Mesenchymal stem cell (in vitro differentiated cells and primary cell): ENCODE results near the gene PCSK9. TPM values are rescaled to one million over a fixed set of nuclear protein-coding genes. Genes with fewer than 3 reads are reported as not detected.

Experiments used
- DNase-seq: peaks from one replicate; pipeline ENCODE4 v3.0.0-alpha.2; 2013
- H2AFZ ChIP-seq: one replicate; pipeline ENCODE4 v1.6.1; 2013; ENCODE audit warnings: low read depth, mild to moderate bottlenecking, control low read depth, inconsistent platforms, low read length, moderate library complexity
- H2AK5ac ChIP-seq: 2 replicates; pipeline ENCODE4 v1.6.1; 2013; ENCODE audit warnings: low read length, moderate library complexity, mild to moderate bottlenecking, inconsistent platforms; ENCODE audit not compliant: severe bottlenecking
- H2BK120ac ChIP-seq: one replicate; pipeline ENCODE4 v1.6.1; 2013; ENCODE audit warnings: low read depth, mild to moderate bottlenecking, inconsistent platforms, low read length, moderate library complexity
- H2BK12ac ChIP-seq, 2 experiments: one replicate each; pipeline ENCODE4 v1.6.1; 2013; ENCODE audit warnings: inconsistent platforms in 2 of 2, low read length in 2 of 2, mild to moderate bottlenecking in 2 of 2, moderate library complexity in 2 of 2, control low read depth in 1 of 2
- H2BK15ac ChIP-seq: one replicate; pipeline ENCODE4 v1.6.1; 2013; ENCODE audit warnings: mild to moderate bottlenecking, low read depth, inconsistent platforms; ENCODE audit not compliant: poor library complexity, severe bottlenecking
- H2BK5ac ChIP-seq: 2 replicates; pipeline ENCODE4 v1.6.1; 2013; ENCODE audit warnings: low read depth, mild to moderate bottlenecking, low read length, control low read depth, inconsistent platforms; ENCODE audit not compliant: poor library complexity, severe bottlenecking
- H3K14ac ChIP-seq, 2 experiments: one replicate each; pipeline ENCODE4 v1.6.1; 2013; ENCODE audit warnings: inconsistent platforms in 2 of 2, low read length in 2 of 2, control low read depth in 1 of 2, mild to moderate bottlenecking in 1 of 2, moderate library complexity in 1 of 2
- H3K18ac ChIP-seq, 2 experiments: one replicate each; pipeline ENCODE4 v1.6.1; 2013; ENCODE audit warnings: inconsistent platforms in 2 of 2, low read length in 2 of 2, control low read depth in 1 of 2, low read depth in 1 of 2, mild to moderate bottlenecking in 1 of 2
- H3K23ac ChIP-seq, 2 experiments: one replicate each; pipeline ENCODE4 v1.6.1; 2013; ENCODE audit warnings: inconsistent platforms in 2 of 2, low read length in 2 of 2, mild to moderate bottlenecking in 2 of 2, moderate library complexity in 2 of 2, control low read depth in 1 of 2
- H3K27ac ChIP-seq: 2 replicates; pipeline ENCODE4 v1.5.1; 2013; ENCODE audit warnings: mild to moderate bottlenecking, moderate library complexity, low read length, control low read depth, inconsistent platforms; ENCODE audit not compliant: poor library complexity, severe bottlenecking
- H3K27me3 ChIP-seq, 2 experiments: 2 replicates each; pipeline versions ENCODE4 v1.6.1 to v1.7.0; 2013; ENCODE audit warnings: low read length in 2 of 2, mild to moderate bottlenecking in 2 of 2, moderate library complexity in 2 of 2, control low read depth in 1 of 2, inconsistent platforms in 1 of 2; ENCODE audit not compliant: control insufficient read depth in 1 of 2, insufficient read depth in 1 of 2
- H3K36me3 ChIP-seq, 2 experiments: 2 replicates each; pipeline versions ENCODE4 v1.6.1 to v1.7.0; 2013; ENCODE audit warnings: low read length in 2 of 2, control low read depth in 1 of 2, inconsistent platforms in 1 of 2, low read depth in 1 of 2, mild to moderate bottlenecking in 1 of 2; ENCODE audit not compliant: insufficient read depth in 2 of 2, control insufficient read depth in 1 of 2
- H3K4ac ChIP-seq, 2 experiments: one replicate each; pipeline ENCODE4 v1.6.1; 2013; ENCODE audit warnings: inconsistent platforms in 2 of 2, low read length in 2 of 2, mild to moderate bottlenecking in 2 of 2, moderate library complexity in 2 of 2, control low read depth in 1 of 2, low read depth in 1 of 2
- H3K4me1 ChIP-seq: 2 replicates; pipeline ENCODE4 v1.6.1; 2013; ENCODE audit warnings: low read depth, low read length, control low read depth; ENCODE audit not compliant: control insufficient read depth, insufficient read depth
- H3K4me2 ChIP-seq: 2 replicates; pipeline ENCODE4 v1.6.1; 2013; ENCODE audit warnings: low read length, mild to moderate bottlenecking, inconsistent platforms; ENCODE audit not compliant: poor library complexity, severe bottlenecking
- H3K4me3 ChIP-seq, 2 experiments: 2 replicates each; pipeline versions ENCODE4 v1.5.1 to v1.7.0; 2013; ENCODE audit warnings: low read length in 2 of 2, mild to moderate bottlenecking in 2 of 2, control low read depth in 1 of 2, low read depth in 1 of 2; ENCODE audit not compliant: insufficient read depth in 1 of 2
- H3K79me1 ChIP-seq: replicated peaks from 2 replicates; pipeline ENCODE4 v1.6.1; 2013; ENCODE audit warnings: mild to moderate bottlenecking, control low read depth, low read length, inconsistent platforms; ENCODE audit not compliant: poor library complexity, severe bottlenecking
- H3K9ac ChIP-seq: 2 replicates; pipeline ENCODE4 v1.7.0; 2013; ENCODE audit warnings: mild to moderate bottlenecking, low read length, moderate library complexity
- H3K9me3 ChIP-seq: 2 replicates; pipeline ENCODE4 v1.7.0; 2013; ENCODE audit warnings: mild to moderate bottlenecking, low read length; ENCODE audit not compliant: control insufficient read depth
- H4K8ac ChIP-seq: one replicate; pipeline ENCODE4 v1.6.1; 2013; ENCODE audit warnings: inconsistent platforms, mild to moderate bottlenecking, low read length, moderate library complexity
- H4K91ac ChIP-seq: one replicate; pipeline ENCODE4 v1.6.1; 2013; ENCODE audit warnings: mild to moderate bottlenecking, low read length, inconsistent platforms
- WGBS: methylation state at CpG from one replicate; pipeline ENCODE4 v1.1.7; 2013; ENCODE audit warnings: mixed read lengths; 5-methylcytosine and 5-hydroxymethylcytosine counted together
- polyA plus RNA-seq, 2 experiments: library from polyadenylated mRNA; stranded (reverse); fragments of 200-250 nt; gene quantifications; one replicate each; pipeline ENCODE4 v1.2.3, GENCODE V29; 2013

PCSK9 gene
- 3.1 TPM for polyA plus RNA-seq (2013, experiment 1 of 2)
- 3.1 TPM for polyA plus RNA-seq (2013, experiment 2 of 2)

- Histone ChIP-seq H3K79me1 (no peaks in the 10 kb centered on the region), H2BK5ac (no peak within 1 kb of the TSS), H3K27ac (no peak within 1 kb of the TSS), H3K36me3 (no peaks in the 10 kb centered on the region), H2AFZ (no peak within 1 kb of the TSS), H3K14ac (no peak within 1 kb of the TSS), H3K4ac (no peak within 1 kb of the TSS), H2BK15ac (no peak within 1 kb of the TSS), H3K9me3 (no peaks in the 10 kb centered on the region), H2AK5ac (no peak within 1 kb of the TSS), H2BK12ac (no peak within 1 kb of the TSS), H2BK120ac (no peak within 1 kb of the TSS), H3K18ac (peak within 1 kb of the TSS in 1 of 2 experiments; percentile 38), H3K4me3 (peak within 1 kb of the TSS; percentile 37 to 65), H3K4me1 (peaks cover 12% of the 10 kb centered on the region), H3K9ac (no peak within 1 kb of the TSS), H3K23ac (no peak within 1 kb of the TSS), H3K4me2 (peak within 1 kb of the TSS; percentile 81), H4K8ac (no peak within 1 kb of the TSS), H3K27me3 (peaks cover 53 to 90% of the 10 kb centered on the region in 2 experiments), H4K91ac (no peak within 1 kb of the TSS)
- DNase-seq, result peak; percentile 38
- under 1% methylated on average over 64 of the region's 67 CpGs for WGBS
These were observed at the start of gene PCSK9 for GRCh38 chr1:55039342-55040082. Gene PCSK9 (plus strand): TSS chr1:55039548. CDS start chr1:55039838, 290 bp downstream.

- no peaks in the 10 kb centered on the region for H3K9me3 ChIP-seq
- H2BK12ac ChIP-seq, result no peak overlapping the region
- no peak overlapping the region for H3K4me2 ChIP-seq
- H4K91ac ChIP-seq, result no peak overlapping the region
- no peak overlapping the region for H3K27ac ChIP-seq
- H4K8ac ChIP-seq, result no peak overlapping the region
- DNase-seq, result no peak
- H3K4me3 ChIP-seq, result no peak overlapping the region
- no peak overlapping the region for H3K18ac ChIP-seq
- peaks cover 0 to 4% of the 10 kb centered on the region in 2 experiments for H3K36me3 ChIP-seq
- H3K27me3 ChIP-seq, result peaks cover 4 to 9% of the 10 kb centered on the region in 2 experiments
- H3K4me1 ChIP-seq, result peaks cover 16% of the 10 kb centered on the region
- H3K23ac ChIP-seq, result no peak overlapping the region
- 74% methylated on average over 11 of the region's 13 CpGs for WGBS
- no peak overlapping the region for H3K9ac ChIP-seq
- peak overlapping the region in 1 of 2 experiments; percentile 27 for H3K14ac ChIP-seq
- H2BK120ac ChIP-seq, result no peak overlapping the region
- no peak overlapping the region for H2AK5ac ChIP-seq
- no peak overlapping the region for H2BK5ac ChIP-seq
- H2BK15ac ChIP-seq, result no peak overlapping the region
- no peak overlapping the region for H3K4ac ChIP-seq
- no peaks in the 10 kb centered on the region for H3K79me1 ChIP-seq
- H2AFZ ChIP-seq, result no peak overlapping the region
These were observed 49.2 kb upstream of the PCSK9 start for GRCh38 chr1:54989968-54990810.

- Histone ChIP-seq H2BK120ac (no peak overlapping the region), H4K91ac (no peak overlapping the region), H4K8ac (peak overlapping the region; percentile 32), H3K36me3 (peaks cover 0 to 4% of the 10 kb centered on the region in 2 experiments), H3K9me3 (no peaks in the 10 kb centered on the region), H3K4me2 (no peak overlapping the region), H3K18ac (no peak overlapping the region), H3K79me1 (no peaks in the 10 kb centered on the region), H2BK5ac (no peak overlapping the region), H3K23ac (no peak overlapping the region), H3K14ac (no peak overlapping the region), H3K27me3 (peaks cover 12 to 17% of the 10 kb centered on the region in 2 experiments), H3K4me1 (peaks cover 20% of the 10 kb centered on the region), H2BK15ac (no peak overlapping the region), H2BK12ac (no peak overlapping the region), H2AK5ac (no peak overlapping the region), H3K9ac (no peak overlapping the region), H3K4me3 (no peak overlapping the region), H3K4ac (no peak overlapping the region), H2AFZ (no peak overlapping the region), H3K27ac (no peak overlapping the region)
- DNase-seq, result no peak
- 70% methylated on average over 4 of the region's 4 CpGs for WGBS
These were observed 48.4 kb upstream of the PCSK9 start for GRCh38 chr1:54990916-54991315.

GRCh38 chr1:54991939-54992338 is 47.4 kb upstream of the PCSK9 start:
- Histone ChIP-seq H3K4me2 (no peak overlapping the region), H3K4ac (no peak overlapping the region), H2BK5ac (no peak overlapping the region), H3K14ac (no peak overlapping the region), H3K9ac (no peak overlapping the region), H3K4me1 (peaks cover 25% of the 10 kb centered on the region), H2AFZ (no peak overlapping the region), H4K91ac (no peak overlapping the region), H2BK120ac (no peak overlapping the region), H3K4me3 (no peak overlapping the region), H3K9me3 (no peaks in the 10 kb centered on the region), H3K36me3 (peaks cover 0 to 4% of the 10 kb centered on the region in 2 experiments), H2BK12ac (no peak overlapping the region), H3K27me3 (peaks cover 15 to 23% of the 10 kb centered on the region in 2 experiments), H3K18ac (no peak overlapping the region), H3K27ac (no peak overlapping the region), H3K79me1 (no peaks in the 10 kb centered on the region), H2BK15ac (no peak overlapping the region), H2AK5ac (no peak overlapping the region), H3K23ac (peak overlapping the region in 1 of 2 experiments; percentile 57), H4K8ac (no peak overlapping the region)
- 74% methylated on average over 12 of the region's 12 CpGs for WGBS
- no peak for DNase-seq
